Caco-2 (cell line): ENCODE measurements around the gene ZNF330. TPM values are rescaled to one million over a fixed set of nuclear protein-coding genes. Genes with fewer than 3 reads are reported as not detected.
A peak's percentile ranks its signal among the peaks of the same experiment; 100 is the strongest.
"Not testable (repeated sequence)": the region's sequence is repeated elsewhere in the genome, so short reads cannot be mapped to it uniquely, and the experiment has no call there.

ENCODE experiments used
- BruUV-seq: library from RNA; stranded (reverse); fragments of 400-500 nt; replicated peaks from 2 replicates; lab custom pipeline; 2021; lab: Mats Ljungman, UMichigan
- CTCF ChIA-PET: fragments of 300-600 bp; sonication (Branson Sonifier 250); formaldehyde crosslinking; loops from one replicate; lab custom pipeline; 2022; ENCODE audit warnings: antibody characterized with exemption; lab: Charles Lee
- POLR2A ChIA-PET: fragments of 300-600 bp; sonication (Branson Sonifier 250); formaldehyde crosslinking; loops from one replicate; lab custom pipeline; 2022; ENCODE audit warnings: antibody characterized with exemption; lab: Charles Lee
- DNase-seq, 2 experiments: peaks; one replicate each; pipeline versions ENCODE4 v3.0.0 to v3.0.0-alpha.2; 2020 to 2022
- H3K27me3 ChIP-seq: replicated peaks from 2 replicates; pipeline ENCODE4 v1.6.0; 2011; ENCODE audit warnings: low read length; ENCODE audit not compliant: control insufficient read depth, insufficient read depth
- H3K36me3 ChIP-seq: 2 replicates; pipeline ENCODE4 v1.5.1; 2011; ENCODE audit warnings: low read length; ENCODE audit not compliant: control insufficient read depth, insufficient read depth
- H3K4me1 ChIP-seq: fragments of 250-450 bp; sonication (Bioruptor Pico); 2 replicates; pipeline ENCODE4 v1.5.1; 2020; ENCODE audit warnings: mild to moderate bottlenecking
- H3K4me3 ChIP-seq: 2 replicates; pipeline ENCODE4 v1.5.1; 2011; ENCODE audit warnings: low read depth, mild to moderate bottlenecking, control low read depth, low read length
- H3K9me3 ChIP-seq: fragments of 250-450 bp; sonication (Bioruptor Pico); 2 replicates; pipeline ENCODE4 v1.5.1; 2020; ENCODE audit warnings: mild to moderate bottlenecking, moderate library complexity
- H3K27ac Mint-ChIP-seq: one replicate; pipeline ENCODE4 v1.8.0; 2022; ENCODE audit warnings: mixed read lengths; ENCODE audit not compliant: unreplicated experiment
- H3K27me3 Mint-ChIP-seq: one replicate; pipeline ENCODE4 v1.8.0; 2022; ENCODE audit warnings: mixed read lengths; ENCODE audit not compliant: insufficient read depth, unreplicated experiment
- H3K36me3 Mint-ChIP-seq: one replicate; pipeline ENCODE4 v1.8.0; 2022; ENCODE audit warnings: mild to moderate bottlenecking, mixed read lengths; ENCODE audit not compliant: insufficient read depth, unreplicated experiment
- H3K4me1 Mint-ChIP-seq: one replicate; pipeline ENCODE4 v1.8.0; 2022; ENCODE audit warnings: low read depth, mixed read lengths; ENCODE audit not compliant: unreplicated experiment
- H3K4me3 Mint-ChIP-seq: one replicate; pipeline ENCODE4 v1.8.0; 2022; ENCODE audit warnings: mild to moderate bottlenecking, moderate library complexity, mixed read lengths; ENCODE audit not compliant: unreplicated experiment
- H3K9me3 Mint-ChIP-seq: one replicate; pipeline ENCODE4 v1.8.0; 2022; ENCODE audit warnings: mixed read lengths; ENCODE audit not compliant: unreplicated experiment
- CTCF ChIP-seq, 2 experiments: fragments of 200-600 bp in 1 of 2; IDR thresholded peaks; 1 replicate in 1 of 2; 2 replicates in 1 of 2; pipeline versions ENCODE4 v1.5.1 to v1.8.0; 2011 to 2022; ENCODE audit warnings: antibody characterized with exemption in 1 of 2, control low read depth in 1 of 2, inconsistent platforms in 1 of 2, low read depth in 1 of 2, low read length in 1 of 2, mild to moderate bottlenecking in 1 of 2, moderate library complexity in 1 of 2; ENCODE audit not compliant: insufficient read depth in 1 of 2, severe bottlenecking in 1 of 2, unreplicated experiment in 1 of 2
- intact Hi-C: fragments of 100-400 bp; cut with micrococcal nuclease; formaldehyde crosslinking; loops from one replicate; pipeline ENCODE4 v1.10.0; 2022; ENCODE audit not compliant: unreplicated experiment
- total RNA-seq: library from RNA; stranded (reverse); gene quantifications from 2 replicates; pipeline ENCODE4 v1.2.3, GENCODE V29; 2022

ZNF330 gene
- total RNA-seq, 1 experiment from 2014 or later = 34.9 TPM

GRCh38 chr4:141179474-141180373, 41.0 kb upstream of the ZNF330 start:
- no peak overlapping the region for H3K4me3 ChIP-seq
- Mint-ChIP-seq H3K4me3 (no peak overlapping the region), H3K9me3 (no peaks in the 10 kb centered on the region), H3K27ac (no peak overlapping the region), H3K4me1 (no peaks in the 10 kb centered on the region), H3K27me3 (peaks cover 2% of the 10 kb centered on the region), H3K36me3 (no peaks in the 10 kb centered on the region)
- H3K36me3 ChIP-seq = no peaks in the 10 kb centered on the region
- no peaks in the 10 kb centered on the region for H3K27me3 ChIP-seq
- ChIA-PET POLR2A (no interaction called here), CTCF (no interaction called here)
- no peaks in the 10 kb centered on the region for H3K9me3 ChIP-seq
- no peak for TF ChIP-seq CTCF (IDR thresholded peaks at IDR 0.05; ENCODE audit: insufficient read depth in 1 of 2, low read depth in 1 of 2, low read length in 1 of 2, severe bottlenecking in 1 of 2, unreplicated experiment in 1 of 2)
- intact Hi-C loops = no loop called here
- no peak for DNase-seq
- BruUV-seq = no TSS peak
- no peaks in the 10 kb centered on the region for H3K4me1 ChIP-seq

GRCh38 chr4:141180991-141181761, 39.5 kb upstream of the ZNF330 start:
- Mint-ChIP-seq H3K4me1 (no peaks in the 10 kb centered on the region), H3K9me3 (no peaks in the 10 kb centered on the region), H3K27me3 (peaks cover 2% of the 10 kb centered on the region), H3K27ac (no peak overlapping the region), H3K4me3 (no peak overlapping the region), H3K36me3 (no peaks in the 10 kb centered on the region)
- no peaks in the 10 kb centered on the region for H3K9me3 ChIP-seq
- ChIA-PET POLR2A (no interaction called here), CTCF (no interaction called here)
- no peak overlapping the region for H3K4me3 ChIP-seq
- no peak for DNase-seq
- intact Hi-C loops = no loop called here
- no peaks in the 10 kb centered on the region for H3K4me1 ChIP-seq
- H3K36me3 ChIP-seq = no peaks in the 10 kb centered on the region
- H3K27me3 ChIP-seq = no peaks in the 10 kb centered on the region
- no TSS peak for BruUV-seq
- TF ChIP-seq CTCF (IDR thresholded peaks at IDR 0.05; ENCODE audit: insufficient read depth in 1 of 2, low read depth in 1 of 2, low read length in 1 of 2, severe bottlenecking in 1 of 2, unreplicated experiment in 1 of 2) = no peak

GRCh38 chr4:141183491-141183890, 37.2 kb upstream of the ZNF330 start:
- POLR2A ChIA-PET, H3K4me3 Mint-ChIP-seq, H3K4me1 ChIP-seq, intact Hi-C loops, H3K9me3 Mint-ChIP-seq, H3K27me3 ChIP-seq, H3K36me3 Mint-ChIP-seq, H3K4me3 ChIP-seq, H3K4me1 Mint-ChIP-seq, H3K36me3 ChIP-seq, CTCF ChIA-PET, BruUV-seq, H3K9me3 ChIP-seq, H3K27ac Mint-ChIP-seq: not testable (repeated sequence)
- peak in 1 of 2 experiments; percentile 2 for DNase-seq
- H3K27me3 Mint-ChIP-seq = peaks cover 11% of the 10 kb centered on the region
